ENCODE results near the gene CCR3. TPM values are rescaled to one million over a fixed set of nuclear protein-coding genes. Genes with fewer than 3 reads are reported as not detected.

Gene CCR3
- total RNA-seq, 2 donors from 2014 or later = not detected

GRCh38 chr3:46218196-46218709, 24.0 kb upstream of the CCR3 start:
- no peak for DNase-seq (ENCODE audit: low spot score)
- no peak overlapping the region for H3K27ac ChIP-seq
- H3K36me3 ChIP-seq = no peaks in the 10 kb centered on the region
- no peaks in the 10 kb centered on the region for H3K4me1 ChIP-seq (replicated peaks)
- TF ChIP-seq POLR2A (IDR thresholded peaks at IDR 0.05) (no peak), CTCF (IDR thresholded peaks at IDR 0.05) (no peak), POLR2AphosphoS5 (IDR thresholded peaks at IDR 0.05) (no peak)
- H3K27me3 ChIP-seq (replicated peaks; ENCODE audit: insufficient read depth) = no peaks in the 10 kb centered on the region
- H3K4me3 ChIP-seq = no peak overlapping the region
- intact Hi-C loops (cut with DNase I) = no loop called here
- 92% methylated on average over 2 of the region's 2 CpGs for WGBS
- H3K9me3 ChIP-seq = no peaks in the 10 kb centered on the region

- 71% methylated on average over 4 of the region's 4 CpGs for WGBS
- intact Hi-C loops (cut with DNase I) = no loop called here
Observed at GRCh38 chr3:46221391-46221790, 20.9 kb upstream of the CCR3 start.

GRCh38 chr3:46221938-46222337, 20.3 kb upstream of the CCR3 start:
- H3K4me3 ChIP-seq = no peak overlapping the region
- DNase-seq (ENCODE audit: low spot score) = no peak
- H3K36me3 ChIP-seq = no peaks in the 10 kb centered on the region
- H3K9me3 ChIP-seq = no peaks in the 10 kb centered on the region
- H3K4me1 ChIP-seq (replicated peaks) = no peaks in the 10 kb centered on the region
- H3K27me3 ChIP-seq (replicated peaks; ENCODE audit: insufficient read depth) = no peaks in the 10 kb centered on the region
- TF ChIP-seq POLR2AphosphoS5 (IDR thresholded peaks at IDR 0.05) = no peak
- TF ChIP-seq CTCF (IDR thresholded peaks at IDR 0.05) = no peak
- WGBS = 92% methylated on average over 1 of the region's 1 CpG
- intact Hi-C loops (cut with DNase I) = no loop called here
- no peak overlapping the region for H3K27ac ChIP-seq

More at GRCh38 chr3:46221391-46221790, 20.9 kb upstream of the CCR3 start:
- H3K36me3 ChIP-seq = no peaks in the 10 kb centered on the region
- DNase-seq (ENCODE audit: low spot score) = no peak
- H3K4me1 ChIP-seq (replicated peaks) = no peaks in the 10 kb centered on the region
- no peak overlapping the region for H3K27ac ChIP-seq
- H3K4me3 ChIP-seq = no peak overlapping the region
- H3K9me3 ChIP-seq = no peaks in the 10 kb centered on the region
- H3K27me3 ChIP-seq (replicated peaks; ENCODE audit: insufficient read depth) = no peaks in the 10 kb centered on the region
- no peak for TF ChIP-seq CTCF (IDR thresholded peaks at IDR 0.05)
- no peak for TF ChIP-seq POLR2A (IDR thresholded peaks at IDR 0.05)
- no peak for TF ChIP-seq POLR2AphosphoS5 (IDR thresholded peaks at IDR 0.05)

GRCh38 chr3:46222435-46223161, 19.7 kb upstream of the CCR3 start:
- H3K27me3 ChIP-seq (replicated peaks; ENCODE audit: insufficient read depth) = no peaks in the 10 kb centered on the region
- no peak overlapping the region for H3K27ac ChIP-seq
- intact Hi-C loops (cut with DNase I) = no loop called here
- no peak for DNase-seq (ENCODE audit: low spot score)
- no peaks in the 10 kb centered on the region for H3K9me3 ChIP-seq
- H3K36me3 ChIP-seq = no peaks in the 10 kb centered on the region
- no peak overlapping the region for H3K4me3 ChIP-seq
- H3K4me1 ChIP-seq (replicated peaks) = no peaks in the 10 kb centered on the region
- WGBS = 40% methylated on average over 7 of the region's 7 CpGs
- TF ChIP-seq POLR2A (IDR thresholded peaks at IDR 0.05) = no peak
- no peak for TF ChIP-seq POLR2AphosphoS5 (IDR thresholded peaks at IDR 0.05)
- no peak for TF ChIP-seq CTCF (IDR thresholded peaks at IDR 0.05)
